Panc1 (cell line): Measurements from ENCODE around the gene MTRFR. TPM values are rescaled to one million over a fixed set of nuclear protein-coding genes. Genes with fewer than 3 reads are reported as not detected.

ENCODE experiments used
- ATAC-seq: fragments of 200-7000 bp; cut with Tn5 transposase; 2 replicates; pipeline ENCODE4 v1.9.1; 2020; ENCODE audit warnings: mild to moderate bottlenecking, moderate library complexity
- BruUV-seq: library from RNA; stranded (reverse); fragments of 400-500 nt; replicated peaks from 2 replicates; lab custom pipeline; 2021; lab: Mats Ljungman, UMichigan
- CTCF ChIA-PET: fragments of 300-600 bp; sonication (Branson Sonifier 250); formaldehyde crosslinking; loops from one replicate; lab custom pipeline; 2022; ENCODE audit warnings: antibody characterized with exemption; lab: Charles Lee
- POLR2A ChIA-PET: fragments of 300-600 bp; sonication (Branson Sonifier 250); formaldehyde crosslinking; loops from one replicate; lab custom pipeline; 2022; ENCODE audit warnings: antibody characterized with exemption; lab: Charles Lee
- DNase-seq: peaks from one replicate; pipeline ENCODE4 v3.0.0-alpha.2; 2010; ENCODE audit warnings: low read depth, low spot score
- H3K27ac ChIP-seq: 2 replicates; pipeline ENCODE4 v1.5.1; 2011; ENCODE audit warnings: mild to moderate bottlenecking, low read length, inconsistent platforms
- H3K27me3 ChIP-seq: fragments of 200-500 bp; sonication (Bioruptor generic); 2 replicates; pipeline ENCODE4 v1.6.0; 2014; ENCODE audit warnings: low read length, inconsistent platforms; ENCODE audit not compliant: control insufficient read depth, insufficient read depth
- H3K36me3 ChIP-seq: fragments of 200-500 bp; sonication (Bioruptor generic); 2 replicates; pipeline ENCODE4 v1.5.1; 2014; ENCODE audit warnings: inconsistent platforms, mild to moderate bottlenecking, low read length, moderate library complexity; ENCODE audit not compliant: control insufficient read depth, insufficient read depth
- H3K4me1 ChIP-seq: 2 replicates; pipeline ENCODE4 v1.5.1; 2011; ENCODE audit warnings: inconsistent platforms, mild to moderate bottlenecking, low read length, moderate library complexity; ENCODE audit not compliant: control insufficient read depth, insufficient read depth
- H3K4me3 ChIP-seq, 2 experiments: 2 replicates each; pipeline ENCODE4 v1.5.1; 2011 to 2012; ENCODE audit warnings: low read depth in 2 of 2, low read length in 2 of 2, mild to moderate bottlenecking in 2 of 2, inconsistent platforms in 1 of 2, moderate library complexity in 1 of 2
- H3K9me3 ChIP-seq: fragments of 200-500 bp; sonication (Bioruptor generic); 2 replicates; pipeline ENCODE4 v1.5.1; 2014; ENCODE audit warnings: low read depth, mild to moderate bottlenecking, inconsistent platforms, low read length, moderate library complexity; ENCODE audit not compliant: control insufficient read depth, insufficient read depth
- CTCF ChIP-seq: fragments of 450-650 bp; IDR thresholded peaks from 2 replicates; pipeline ENCODE4 v1.5.1; 2017; ENCODE audit warnings: mild to moderate bottlenecking
- POLR2AphosphoS5 ChIP-seq: IDR thresholded peaks from 2 replicates; pipeline ENCODE4 v1.6.1; 2012; ENCODE audit warnings: mild to moderate bottlenecking, low read depth, low read length, moderate library complexity
- SIN3A ChIP-seq: IDR thresholded peaks from 2 replicates; pipeline ENCODE4 v1.6.1; 2012; ENCODE audit warnings: low read depth, mild to moderate bottlenecking, low read length, moderate library complexity, borderline replicate concordance; ENCODE audit not compliant: insufficient read depth
- TCF7L2 ChIP-seq: IDR thresholded peaks from 2 replicates; pipeline ENCODE4 v1.6.1; 2011; ENCODE audit warnings: mild to moderate bottlenecking, low read depth, low read length, inconsistent platforms
- in situ Hi-C: cut with HindIII; loops from 2 replicates; pipeline ENCODE4 v1.10.0; 2016; ENCODE audit warnings: low sequenced_read_pairs, low pct_unique_long_range_greater_than_20kb
- intact Hi-C: fragments of 100-400 bp; cut with micrococcal nuclease; formaldehyde crosslinking; loops from one replicate; pipeline ENCODE4 v1.10.0; 2022; ENCODE audit not compliant: unreplicated experiment
- total RNA-seq: library from RNA; stranded (reverse); gene quantifications from one replicate; pipeline ENCODE4 v1.2.1, GENCODE V29; 2021; ENCODE audit not compliant: unreplicated experiment
- TF ChIP-seq, protein P1 (sequence below), 2 experiments: IDR thresholded peaks; 2 replicates each; pipeline ENCODE4 v1.6.1; 2011 to 2012; ENCODE audit warnings: low read depth in 2 of 2, control low read depth in 1 of 2, low read length in 1 of 2, mild to moderate bottlenecking in 1 of 2, moderate library complexity in 1 of 2; ENCODE audit not compliant: insufficient read depth in 1 of 2

The MTRFR gene
- total RNA-seq, 1 experiment from 2014 or later = 21.5 TPM

DNA sequence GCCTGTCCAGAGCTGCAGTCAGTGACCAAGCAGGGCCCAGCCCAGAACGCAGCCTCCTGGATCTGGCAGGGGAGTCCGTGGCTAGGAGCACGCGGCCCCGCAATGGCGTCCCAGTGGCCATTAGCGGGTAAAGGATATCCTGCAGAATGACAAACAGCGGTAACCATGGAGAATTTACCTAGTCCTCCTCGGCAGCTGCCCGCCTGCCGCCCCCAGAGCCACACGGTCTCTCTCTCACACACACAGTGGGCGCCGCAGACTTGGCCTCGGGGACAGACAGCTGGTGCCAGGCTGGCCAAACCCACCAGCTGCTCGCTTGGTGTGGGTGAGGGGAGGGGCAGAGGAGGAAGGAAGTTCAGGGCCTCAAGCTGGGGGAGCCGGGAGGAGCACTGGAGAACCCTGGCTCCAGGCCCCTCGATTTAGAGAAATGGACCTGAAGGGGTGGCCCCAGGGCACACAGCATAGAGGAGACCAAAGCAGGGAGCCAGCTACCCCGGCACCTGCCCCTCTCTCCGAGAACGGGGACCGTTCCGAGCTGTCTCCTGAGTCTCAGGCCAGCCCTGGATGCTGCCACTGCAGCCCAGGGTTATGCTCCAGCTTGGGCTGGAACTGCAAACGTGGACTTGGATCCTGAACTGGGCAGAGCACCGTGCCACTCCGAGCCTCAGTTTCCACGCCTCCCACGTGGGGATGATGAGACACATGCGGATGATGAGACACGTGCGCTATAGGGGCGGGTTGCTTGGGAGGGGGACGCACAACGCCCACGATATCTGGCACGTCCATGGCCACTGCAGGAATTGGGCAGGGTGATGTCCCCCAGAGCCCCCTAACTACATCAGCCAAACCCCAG is 35.0 kb downstream of the MTRFR start:
- CTCF ChIA-PET = no interaction called here
- no peak overlapping the region for H3K27ac ChIP-seq

GRCh38 chr12:123268850-123269249 is 35.6 kb downstream of the MTRFR start:
- H3K4me3 ChIP-seq = no peak overlapping the region
- no peaks in the 10 kb centered on the region for H3K9me3 ChIP-seq
- ChIA-PET CTCF (no interaction called here), POLR2A (no interaction called here)
- H3K4me1 ChIP-seq = peaks cover 14% of the 10 kb centered on the region
- ATAC-seq (no peak), DNase-seq (no peak)
- no peaks in the 10 kb centered on the region for H3K27me3 ChIP-seq
- H3K27ac ChIP-seq = peak overlapping the region; percentile 29
- intact Hi-C loops (no loop called here), in situ Hi-C loops (no loop called here)
- H3K36me3 ChIP-seq = no peaks in the 10 kb centered on the region; the same call in 1 of the 2 replicates
- TF ChIP-seq TCF7L2 (no peak), SIN3A (no peak), CTCF (no peak), POLR2AphosphoS5 (no peak)
- TF ChIP-seq, protein P1, sequence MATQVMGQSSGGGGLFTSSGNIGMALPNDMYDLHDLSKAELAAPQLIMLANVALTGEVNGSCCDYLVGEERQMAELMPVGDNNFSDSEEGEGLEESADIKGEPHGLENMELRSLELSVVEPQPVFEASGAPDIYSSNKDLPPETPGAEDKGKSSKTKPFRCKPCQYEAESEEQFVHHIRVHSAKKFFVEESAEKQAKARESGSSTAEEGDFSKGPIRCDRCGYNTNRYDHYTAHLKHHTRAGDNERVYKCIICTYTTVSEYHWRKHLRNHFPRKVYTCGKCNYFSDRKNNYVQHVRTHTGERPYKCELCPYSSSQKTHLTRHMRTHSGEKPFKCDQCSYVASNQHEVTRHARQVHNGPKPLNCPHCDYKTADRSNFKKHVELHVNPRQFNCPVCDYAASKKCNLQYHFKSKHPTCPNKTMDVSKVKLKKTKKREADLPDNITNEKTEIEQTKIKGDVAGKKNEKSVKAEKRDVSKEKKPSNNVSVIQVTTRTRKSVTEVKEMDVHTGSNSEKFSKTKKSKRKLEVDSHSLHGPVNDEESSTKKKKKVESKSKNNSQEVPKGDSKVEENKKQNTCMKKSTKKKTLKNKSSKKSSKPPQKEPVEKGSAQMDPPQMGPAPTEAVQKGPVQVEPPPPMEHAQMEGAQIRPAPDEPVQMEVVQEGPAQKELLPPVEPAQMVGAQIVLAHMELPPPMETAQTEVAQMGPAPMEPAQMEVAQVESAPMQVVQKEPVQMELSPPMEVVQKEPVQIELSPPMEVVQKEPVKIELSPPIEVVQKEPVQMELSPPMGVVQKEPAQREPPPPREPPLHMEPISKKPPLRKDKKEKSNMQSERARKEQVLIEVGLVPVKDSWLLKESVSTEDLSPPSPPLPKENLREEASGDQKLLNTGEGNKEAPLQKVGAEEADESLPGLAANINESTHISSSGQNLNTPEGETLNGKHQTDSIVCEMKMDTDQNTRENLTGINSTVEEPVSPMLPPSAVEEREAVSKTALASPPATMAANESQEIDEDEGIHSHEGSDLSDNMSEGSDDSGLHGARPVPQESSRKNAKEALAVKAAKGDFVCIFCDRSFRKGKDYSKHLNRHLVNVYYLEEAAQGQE (IDR thresholded peaks at IDR 0.05; ENCODE audit: insufficient read depth in 1 of 2, low read depth in 2 of 2, low read length in 1 of 2) = no peak
- no TSS peak for BruUV-seq

More for the DNA sequence above, 35.0 kb downstream of the MTRFR start:
- Histone ChIP-seq H3K9me3 (no peaks in the 10 kb centered on the region), H3K36me3 (no peaks in the 10 kb centered on the region; the same call in 1 of the 2 replicates), H3K4me3 (no peak overlapping the region), H3K27me3 (no peaks in the 10 kb centered on the region), H3K4me1 (peaks cover 14% of the 10 kb centered on the region)
- no peak for TF ChIP-seq POLR2AphosphoS5
- TF ChIP-seq, protein P1 (IDR thresholded peaks at IDR 0.05; ENCODE audit: insufficient read depth in 1 of 2, low read depth in 2 of 2, low read length in 1 of 2) = no peak
- no peak for TF ChIP-seq TCF7L2
- no peak for TF ChIP-seq CTCF
- TF ChIP-seq SIN3A = no peak
- POLR2A ChIA-PET = interaction anchor here (1.0 kb wide), 1 partner anchor 10 kb away, joined by 6 read pairs; no protein-coding TSS in a partner anchor
- ATAC-seq = no peak
- no peak for DNase-seq
- BruUV-seq = no TSS peak
- intact Hi-C loops (no loop called here), in situ Hi-C loops (no loop called here)
